Measurements from ENCODE around the gene TMEM163.

The TMEM163 gene

GRCh38 chr2:134665727-134666506 is 52.9 kb downstream of the TMEM163 start:
- DNase-seq (ENCODE audit: extremely low spot score): no peak

GRCh38 chr2:134663451-134664450 is 55.0 kb downstream of the TMEM163 start:
- DNase-seq (ENCODE audit: extremely low spot score): no peak
- POLR2A ChIA-PET: no interaction called here
- TF ChIP-seq FOXK2 (IDR thresholded peaks at IDR 0.05) (no peak), CTBP1 (IDR thresholded peaks at IDR 0.05; ENCODE audit: borderline replicate concordance) (no peak), FOXA1 (IDR thresholded peaks at IDR 0.05) (no peak), TARDBP (IDR thresholded peaks at IDR 0.05) (no peak), ZNF384 (IDR thresholded peaks at IDR 0.05) (no peak), L3MBTL2 (conservative IDR thresholded peaks at IDR 0.05) (no peak), HDGF (IDR thresholded peaks at IDR 0.05; ENCODE audit: borderline replicate concordance) (no peak), BHLHE40 (IDR thresholded peaks at IDR 0.05; ENCODE audit: borderline replicate concordance) (no peak)
- CTCF ChIA-PET: no interaction called here

More at GRCh38 chr2:134665727-134666506, 52.9 kb downstream of the TMEM163 start:
- TF ChIP-seq ARNT (IDR thresholded peaks at IDR 0.05) (no peak), NFRKB (IDR thresholded peaks at IDR 0.05) (no peak), L3MBTL2 (conservative IDR thresholded peaks at IDR 0.05) (no peak), ZNF384 (IDR thresholded peaks at IDR 0.05) (no peak), FOXK2 (IDR thresholded peaks at IDR 0.05) (no peak), FOXM1 (IDR thresholded peaks at IDR 0.05; ENCODE audit: borderline replicate concordance) (no peak)
- ChIA-PET POLR2A (no interaction called here), CTCF (no interaction called here)

- TF ChIP-seq L3MBTL2 (conservative IDR thresholded peaks at IDR 0.05): no peak
- no peak for TF ChIP-seq PKNOX1 (IDR thresholded peaks at IDR 0.05)
- TF ChIP-seq LEF1 (IDR thresholded peaks at IDR 0.05; ENCODE audit: borderline replicate concordance): no peak
- TF ChIP-seq ARNT (IDR thresholded peaks at IDR 0.05): no peak
- CTCF ChIA-PET: no interaction called here
- DNase-seq (ENCODE audit: extremely low spot score): no peak
- POLR2A ChIA-PET: no interaction called here
Observed at GRCh38 chr2:134662751-134663150, 56.0 kb downstream of the TMEM163 start.

GRCh38 chr2:134660626-134661402 is 58.0 kb downstream of the TMEM163 start:
- CTCF ChIA-PET: no interaction called here
- TF ChIP-seq FOXA1 (IDR thresholded peaks at IDR 0.05) (no peak), ZNF384 (IDR thresholded peaks at IDR 0.05) (no peak), SP1 (IDR thresholded peaks at IDR 0.05) (no peak), ELF4 (IDR thresholded peaks at IDR 0.05) (no peak), NFRKB (IDR thresholded peaks at IDR 0.05) (no peak), L3MBTL2 (conservative IDR thresholded peaks at IDR 0.05) (no peak), SUZ12 (IDR thresholded peaks at IDR 0.05) (no peak), FOXM1 (IDR thresholded peaks at IDR 0.05; ENCODE audit: borderline replicate concordance) (no peak), PKNOX1 (IDR thresholded peaks at IDR 0.05) (no peak), LEF1 (IDR thresholded peaks at IDR 0.05; ENCODE audit: borderline replicate concordance) (no peak)
- no peak for DNase-seq (ENCODE audit: extremely low spot score)
- POLR2A ChIA-PET: no interaction called here

- TF ChIP-seq LEF1 (IDR thresholded peaks at IDR 0.05; ENCODE audit: borderline replicate concordance): no peak
- TF ChIP-seq NFRKB (IDR thresholded peaks at IDR 0.05): no peak
- no peak for TF ChIP-seq ZNF384 (IDR thresholded peaks at IDR 0.05)
- TF ChIP-seq HDGF (IDR thresholded peaks at IDR 0.05; ENCODE audit: borderline replicate concordance): no peak
- no peak for TF ChIP-seq SP1 (IDR thresholded peaks at IDR 0.05)
- TF ChIP-seq FOXK2 (IDR thresholded peaks at IDR 0.05): no peak
- no peak for TF ChIP-seq ELF4 (IDR thresholded peaks at IDR 0.05)
- TF ChIP-seq FOXM1 (IDR thresholded peaks at IDR 0.05; ENCODE audit: borderline replicate concordance): no peak
- no peak for TF ChIP-seq FOXA1 (IDR thresholded peaks at IDR 0.05)
- TF ChIP-seq SUZ12 (IDR thresholded peaks at IDR 0.05): no peak
- TF ChIP-seq ARNT (IDR thresholded peaks at IDR 0.05): no peak
- TF ChIP-seq CTBP1 (IDR thresholded peaks at IDR 0.05; ENCODE audit: borderline replicate concordance): no peak
- TF ChIP-seq TARDBP (IDR thresholded peaks at IDR 0.05): no peak
- no peak for TF ChIP-seq BHLHE40 (IDR thresholded peaks at IDR 0.05; ENCODE audit: borderline replicate concordance)
- TF ChIP-seq PKNOX1 (IDR thresholded peaks at IDR 0.05): no peak
- no peak for TF ChIP-seq L3MBTL2 (conservative IDR thresholded peaks at IDR 0.05)
- no peak for DNase-seq (ENCODE audit: extremely low spot score)
- POLR2A ChIA-PET: no interaction called here
- CTCF ChIA-PET: no interaction called here
Observed at GRCh38 chr2:134659724-134660123, 59.1 kb downstream of the TMEM163 start.

Measured in HEK293T (cell line).